IPS DF 4.7 (cell line): ENCODE measurements around the gene ADAMTS7.
"Not testable (repeated sequence)": the region's sequence is repeated elsewhere in the genome, so short reads cannot be mapped to it uniquely, and the experiment has no call there.

Experiments used
- DNase-seq: peaks from one replicate; pipeline ENCODE4 v3.0.0-alpha.2; 2013; ENCODE audit warnings: low spot score; ENCODE audit errors: extremely low read depth

The ADAMTS7 gene

GRCh38 chr15:78779975-78780374 is 31.3 kb downstream of the ADAMTS7 start:
- DNase-seq = not testable (repeated sequence)

DNA sequence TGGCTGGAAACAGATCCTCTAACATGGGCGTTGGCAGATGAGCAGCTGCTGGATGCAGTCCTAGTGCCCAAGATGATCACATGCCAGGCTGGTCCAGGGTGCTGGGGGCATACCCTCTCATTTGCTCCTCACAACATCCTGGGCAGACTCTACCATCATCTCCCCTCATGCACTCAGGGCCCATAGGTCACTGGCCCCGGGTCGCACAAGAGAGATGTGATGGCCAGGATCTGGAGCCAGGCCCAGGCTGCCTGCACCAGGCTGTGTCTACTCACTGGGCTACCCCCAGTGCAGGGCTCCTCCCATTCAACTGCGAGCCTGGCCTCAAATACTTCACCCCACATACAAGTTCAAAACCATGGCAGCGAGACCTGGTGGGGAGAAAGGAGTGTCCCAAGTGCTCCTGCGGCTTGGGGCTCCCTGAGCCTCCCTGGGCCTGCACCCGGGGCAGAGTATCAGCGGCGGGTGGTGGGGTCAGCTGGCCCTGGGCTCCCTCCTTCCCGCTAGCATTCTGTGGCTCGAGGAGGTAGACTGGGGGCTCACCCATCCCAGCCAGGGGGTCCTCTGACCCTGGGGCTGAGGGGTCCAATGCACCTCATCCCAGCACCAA is 32.0 kb downstream of the ADAMTS7 start:
- DNase-seq = not testable (repeated sequence)

DNA sequence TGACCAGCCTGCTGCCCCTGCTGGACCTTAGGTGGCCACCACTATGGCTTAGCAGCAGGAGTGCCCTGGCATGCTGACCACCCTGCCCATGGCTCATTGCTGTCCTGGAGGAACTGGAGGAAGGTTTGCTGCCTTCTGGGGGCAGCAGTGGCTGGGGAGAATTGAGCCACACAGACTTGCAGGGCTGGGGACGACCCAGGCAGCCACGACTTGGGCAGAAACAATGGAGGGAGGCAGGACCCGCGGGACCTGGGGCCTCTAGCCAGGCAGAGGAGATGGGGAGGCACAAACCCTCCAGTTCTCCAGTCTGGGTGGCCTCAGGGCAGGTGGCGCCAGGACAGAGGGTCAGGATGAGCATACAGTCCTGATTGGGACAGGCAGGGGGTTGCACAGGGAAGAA is 32.8 kb downstream of the ADAMTS7 start:
- DNase-seq = no peak

DNA sequence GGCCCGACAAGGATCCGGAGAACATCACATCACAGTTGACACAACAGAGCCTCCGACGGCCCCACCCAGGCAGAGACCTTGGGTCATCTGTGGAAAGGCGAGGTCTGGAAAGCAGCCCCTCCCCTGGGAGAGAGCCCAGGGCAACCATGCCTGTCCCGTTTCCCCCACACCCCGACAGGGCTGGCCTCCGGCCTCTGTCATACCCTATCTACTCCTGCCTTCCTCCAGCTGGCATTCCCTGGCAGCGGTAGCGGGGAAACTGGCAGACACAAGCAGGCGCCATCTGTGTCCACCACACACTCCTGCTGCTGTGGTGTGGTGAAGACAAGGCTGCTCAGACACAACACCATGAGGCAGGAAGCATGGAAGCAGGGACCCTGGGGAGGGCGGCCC is 33.3 kb downstream of the ADAMTS7 start:
- not testable (repeated sequence) for DNase-seq

- not testable (repeated sequence) for DNase-seq
Measured at GRCh38 chr15:78777290-78777952, 33.8 kb downstream of the ADAMTS7 start.

- not testable (repeated sequence) for DNase-seq
Measured at GRCh38 chr15:78776046-78776925, 35.0 kb downstream of the ADAMTS7 start.

GRCh38 chr15:78775472-78775871 is 35.8 kb downstream of the ADAMTS7 start:
- DNase-seq = no peak

GRCh38 chr15:78774451-78774990 is 36.7 kb downstream of the ADAMTS7 start:
- DNase-seq = not testable (repeated sequence)

- DNase-seq = not testable (repeated sequence)
Measured at GRCh38 chr15:78773765-78774450, 37.4 kb downstream of the ADAMTS7 start.

- no peak for DNase-seq
Measured at GRCh38 chr15:78772738-78773137, 38.5 kb downstream of the ADAMTS7 start.

GRCh38 chr15:78771436-78772000 is 39.7 kb downstream of the ADAMTS7 start:
- not testable (repeated sequence) for DNase-seq

GRCh38 chr15:78771020-78771419 is 40.2 kb downstream of the ADAMTS7 start:
- not testable (repeated sequence) for DNase-seq

DNA sequence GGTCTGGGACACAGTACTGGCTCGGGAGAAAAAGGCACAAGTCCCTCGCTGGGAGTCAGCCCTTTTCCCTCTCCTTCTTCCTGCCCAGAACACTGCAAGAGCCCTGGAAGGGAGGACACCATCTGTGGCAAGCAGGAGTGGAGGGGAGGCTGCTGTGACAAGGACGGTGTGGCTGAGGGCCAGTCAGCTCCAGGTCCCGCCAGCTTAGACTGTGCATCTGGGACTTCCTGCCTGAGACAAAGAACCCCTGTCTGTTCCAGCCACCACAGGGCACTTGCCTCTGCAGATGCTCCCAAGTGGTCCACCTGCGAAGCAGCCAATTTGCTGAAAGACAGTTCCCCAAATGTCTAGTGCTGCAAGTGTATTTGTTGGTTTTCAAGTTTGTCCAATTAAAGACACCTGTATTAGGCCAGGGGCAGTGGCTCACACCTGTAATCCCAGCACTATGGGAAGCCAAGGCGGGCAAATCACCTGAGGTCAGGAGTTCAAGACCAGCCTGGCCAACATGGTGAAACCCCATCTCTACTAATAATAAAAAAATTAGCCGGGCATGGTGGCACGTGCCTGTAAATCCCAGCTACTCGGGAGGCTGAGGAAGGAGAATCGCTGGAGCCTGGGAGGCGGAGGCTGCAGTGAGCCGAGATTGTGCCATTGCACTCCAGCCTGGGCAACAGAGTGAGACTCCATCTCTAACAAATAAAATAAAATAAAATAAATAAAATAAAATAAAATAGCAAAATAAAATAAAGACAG is 41.6 kb downstream of the ADAMTS7 start:
- DNase-seq = not testable (repeated sequence)

DNA sequence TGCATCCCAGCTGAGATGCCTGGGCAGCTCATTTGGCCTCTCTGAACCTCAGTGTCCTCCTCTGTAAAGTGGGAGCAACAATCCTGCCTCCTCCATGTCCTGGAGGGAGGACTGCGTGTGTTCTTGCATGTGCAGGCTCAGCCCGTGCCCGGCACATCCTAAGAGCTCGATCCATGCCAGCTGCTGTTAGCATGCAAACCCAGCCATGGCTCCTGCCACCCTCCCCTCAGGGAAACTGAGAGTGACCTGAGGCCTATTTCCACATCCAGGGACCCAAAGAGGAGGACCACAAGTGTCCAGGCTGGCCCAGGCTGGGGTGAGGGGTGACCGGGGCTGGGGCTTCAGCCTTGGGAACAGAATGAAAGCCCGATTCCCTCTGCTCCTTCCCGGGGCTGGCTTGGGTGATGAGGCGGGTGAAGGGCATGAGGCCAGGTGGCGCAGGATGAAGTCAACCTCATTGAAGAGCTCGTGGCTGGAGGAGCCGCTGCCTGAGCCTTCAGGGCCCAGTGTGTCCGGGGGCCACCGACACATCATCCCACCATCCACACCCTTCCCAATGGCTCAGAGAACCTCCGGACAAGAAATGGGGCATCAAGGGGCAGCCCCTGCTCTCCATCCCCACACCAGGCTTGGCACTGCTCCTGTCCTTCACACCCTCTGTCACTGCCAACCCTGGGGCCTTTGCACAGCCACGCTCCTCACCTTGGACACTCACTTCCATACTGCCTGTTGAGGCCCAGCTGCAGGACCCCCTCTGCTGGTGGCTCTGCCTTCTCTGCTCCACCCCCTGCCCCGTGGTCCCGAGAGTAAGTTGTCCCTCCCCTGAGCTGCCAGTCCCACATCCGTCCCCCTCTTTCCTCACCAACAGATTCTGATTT is 42.5 kb downstream of the ADAMTS7 start:
- DNase-seq = no peak

DNA sequence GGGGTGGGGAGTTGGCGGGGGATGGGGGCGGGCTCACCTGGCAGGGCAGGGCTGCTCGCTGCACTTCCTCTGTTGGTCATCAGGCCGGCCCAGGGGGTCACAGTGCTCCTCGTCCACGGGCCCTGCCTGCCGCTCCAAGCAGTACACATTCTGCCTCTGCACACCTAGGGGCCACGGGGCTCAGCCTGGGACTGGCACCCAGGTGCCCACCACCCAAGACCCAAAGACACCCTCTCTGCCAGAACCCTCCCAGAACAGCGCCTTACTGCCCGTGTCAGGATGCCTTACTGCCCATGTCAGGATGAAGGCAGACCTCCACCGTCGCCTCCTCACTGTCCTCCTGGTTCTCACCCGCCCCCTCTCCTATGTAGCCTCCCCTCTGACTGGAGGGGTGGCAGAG is 43.2 kb downstream of the ADAMTS7 start:
- DNase-seq = no peak

DNA sequence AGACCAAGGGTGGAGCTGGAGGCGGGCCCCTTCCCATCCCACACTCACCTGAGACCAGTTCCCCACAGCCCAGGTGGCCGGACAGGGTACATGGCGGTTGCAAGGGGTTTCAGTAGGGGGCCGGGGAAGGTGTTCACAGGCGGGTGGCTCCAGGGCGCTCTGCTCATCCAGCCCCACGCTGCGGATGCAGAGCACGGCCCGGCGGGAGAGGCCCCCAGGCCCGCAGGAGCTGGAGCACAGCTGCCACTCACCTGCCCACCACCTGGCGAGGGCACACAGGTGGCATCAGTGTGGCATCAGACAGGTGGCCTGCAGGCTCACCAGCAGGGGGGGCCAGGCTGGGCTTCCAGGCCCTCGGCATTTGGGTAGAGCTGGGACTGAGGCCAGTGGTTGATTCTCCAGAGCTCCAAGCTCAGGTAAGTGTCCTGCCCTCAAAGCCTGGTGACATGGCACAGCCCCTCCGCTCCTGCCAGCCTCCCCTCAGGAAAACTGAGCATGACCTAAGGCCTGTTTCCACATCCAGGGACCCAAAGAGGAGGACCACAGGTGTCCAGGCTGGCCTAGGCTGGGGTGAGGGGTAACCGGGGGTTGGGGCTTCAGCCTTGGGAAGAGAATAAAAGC is 43.8 kb downstream of the ADAMTS7 start:
- no peak for DNase-seq

- DNase-seq = not testable (repeated sequence)
Measured at GRCh38 chr15:78766641-78767071, 44.6 kb downstream of the ADAMTS7 start.

GRCh38 chr15:78766041-78766440 is 45.2 kb downstream of the ADAMTS7 start:
- no peak for DNase-seq
